Measurements from ENCODE around the gene BAG1.
A peak's percentile ranks its signal among the peaks of the same experiment; 100 is the strongest.

BAG1 gene

DNA sequence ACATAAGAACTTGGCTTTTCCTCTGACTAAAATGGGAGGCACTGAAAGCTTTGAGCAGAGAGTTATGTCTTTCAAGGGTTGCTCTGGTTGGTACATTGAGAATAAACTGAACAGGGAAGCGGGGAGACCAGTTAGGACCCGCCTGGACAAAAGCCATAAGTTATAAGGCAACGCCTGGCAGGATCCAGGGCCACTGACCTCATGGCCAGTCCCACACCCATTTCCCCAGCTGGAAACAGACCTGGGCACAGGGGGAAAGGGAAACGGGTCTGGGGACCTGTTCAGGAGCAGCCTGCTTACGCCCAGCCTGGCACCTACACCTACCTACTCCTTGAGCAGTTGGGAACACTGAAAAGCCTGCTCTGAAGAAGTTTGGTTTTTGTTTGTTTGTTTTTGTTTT is 23.2 kb downstream of the BAG1 start:
- no peak for DNase-seq

DNA sequence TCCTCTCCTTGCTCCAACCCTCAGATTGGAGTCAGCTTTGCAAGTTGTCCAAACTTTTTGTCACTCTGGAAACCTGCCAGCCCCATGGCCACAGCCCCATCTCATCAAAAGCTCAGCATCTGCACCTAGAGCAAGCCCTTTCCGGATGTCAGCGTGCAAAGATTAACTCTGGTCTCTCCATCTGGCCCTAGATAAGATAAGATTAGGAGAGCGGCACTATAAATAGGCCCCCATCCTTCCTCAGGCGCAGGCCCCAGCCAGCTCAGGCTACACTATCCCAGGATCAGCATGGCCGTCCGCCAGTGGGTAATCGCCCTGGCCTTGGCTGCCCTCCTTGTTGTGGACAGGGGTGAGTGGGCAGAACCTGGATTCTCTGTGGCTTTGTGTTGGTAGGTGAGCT is 24.6 kb downstream of the BAG1 start, which contains the start of gene SPINK4:
TSS of gene SPINK4 (plus strand) at position 247 of the 400 bp plus-strand sequence. CDS start at position 289, 42 bp downstream.
- DNase-seq: no peak

DNA sequence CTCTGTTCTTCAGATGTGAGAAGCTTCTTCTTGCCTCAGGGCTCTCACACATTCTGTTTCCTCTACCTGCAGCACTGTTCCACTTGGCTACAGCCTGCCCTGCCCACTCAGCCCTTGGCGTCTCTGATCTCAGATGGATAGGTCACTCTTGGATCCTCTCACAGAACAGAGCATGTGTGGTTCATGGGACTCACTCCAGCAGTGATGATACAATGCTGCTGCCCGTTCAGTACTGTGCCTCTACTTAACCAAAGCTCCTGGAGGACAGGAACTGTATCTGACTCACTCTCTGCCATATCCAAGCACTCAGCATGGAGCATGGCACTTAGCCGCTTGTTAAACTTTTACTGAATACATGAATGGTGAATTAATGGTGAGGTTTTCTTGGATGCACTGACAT is 27.9 kb downstream of the BAG1 start:
- no peak for DNase-seq

DNA sequence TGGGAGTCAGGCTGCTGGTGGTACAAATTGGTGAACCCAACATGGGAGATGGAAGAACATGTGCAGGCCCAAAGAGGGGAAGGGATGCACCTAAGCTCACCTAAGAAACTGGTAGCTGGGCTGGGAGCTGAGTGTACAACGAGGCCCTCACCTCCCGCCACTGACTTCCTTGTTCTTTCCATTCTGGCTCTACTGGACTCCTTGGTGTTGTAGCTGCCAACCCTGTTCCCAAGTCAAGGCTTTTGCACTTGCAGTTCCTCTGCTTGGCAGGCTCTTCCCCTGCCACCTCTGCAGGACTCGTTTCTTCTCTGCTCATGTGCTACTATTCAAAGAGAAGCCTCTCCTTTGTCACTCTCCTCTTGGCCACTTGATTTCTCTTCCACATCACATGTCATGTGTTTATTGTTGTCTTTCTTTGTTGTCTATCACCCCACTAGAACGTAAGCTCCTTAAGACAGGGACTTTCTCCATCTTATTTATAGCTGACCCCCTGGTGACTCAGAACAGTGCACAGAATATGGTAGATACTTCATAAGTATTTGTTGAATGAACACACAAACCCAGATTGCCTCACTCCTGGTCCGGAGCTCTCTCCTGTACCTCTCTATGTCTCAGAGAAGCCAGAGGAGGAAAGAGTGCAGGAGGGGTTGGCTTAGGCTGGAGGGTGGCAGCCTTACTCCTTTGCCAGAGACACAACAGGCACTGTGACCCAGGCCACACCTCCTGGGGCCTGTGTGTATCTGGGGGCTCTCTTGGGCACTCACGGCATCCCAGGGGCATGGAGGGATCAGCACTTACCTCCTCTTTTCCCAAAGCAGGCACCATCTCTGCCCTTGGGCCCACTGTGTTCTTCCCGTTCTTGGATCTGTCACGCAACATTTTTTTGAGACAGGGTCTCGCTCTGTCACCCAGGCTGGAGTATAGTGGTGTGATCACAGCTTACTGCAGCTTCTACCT is 29.7 kb downstream of the BAG1 start:
- DNase-seq: no peak

DNA sequence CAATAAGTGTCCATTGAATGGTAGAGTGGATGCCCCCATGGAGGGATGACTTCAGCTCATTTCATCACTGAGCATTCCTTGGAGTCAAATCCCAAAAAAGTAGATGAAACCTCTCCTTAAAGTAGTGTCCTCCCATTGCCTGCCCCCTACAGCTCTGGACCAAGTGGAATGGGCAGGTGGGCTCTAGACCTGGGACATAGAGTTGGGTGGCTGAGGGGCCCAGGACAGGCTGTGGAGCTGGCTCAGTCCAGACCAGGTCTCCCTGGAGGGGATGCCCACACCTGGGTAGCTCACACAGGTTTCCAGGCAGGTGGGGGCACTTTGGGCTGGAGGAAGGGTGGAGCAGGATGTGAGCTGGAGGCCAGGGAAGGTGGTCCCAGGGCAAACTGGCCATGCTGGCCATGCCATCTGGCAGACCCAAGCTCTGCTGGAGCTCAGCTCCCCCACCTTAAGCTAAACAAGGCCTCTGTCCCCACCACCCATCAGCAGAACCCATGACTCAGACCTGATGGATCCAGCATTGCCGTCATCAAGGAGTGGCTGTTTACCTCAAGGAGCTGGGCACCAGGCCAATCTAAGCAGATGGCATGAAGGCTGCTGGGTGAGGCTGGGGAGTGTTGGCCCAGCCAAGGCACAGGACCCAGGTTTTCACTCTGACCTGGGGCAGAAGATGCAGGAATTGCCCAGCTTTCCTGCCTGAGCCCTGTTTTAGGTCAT is 30.7 kb downstream of the BAG1 start:
- peak; percentile 2 to 21 for DNase-seq

DNA sequence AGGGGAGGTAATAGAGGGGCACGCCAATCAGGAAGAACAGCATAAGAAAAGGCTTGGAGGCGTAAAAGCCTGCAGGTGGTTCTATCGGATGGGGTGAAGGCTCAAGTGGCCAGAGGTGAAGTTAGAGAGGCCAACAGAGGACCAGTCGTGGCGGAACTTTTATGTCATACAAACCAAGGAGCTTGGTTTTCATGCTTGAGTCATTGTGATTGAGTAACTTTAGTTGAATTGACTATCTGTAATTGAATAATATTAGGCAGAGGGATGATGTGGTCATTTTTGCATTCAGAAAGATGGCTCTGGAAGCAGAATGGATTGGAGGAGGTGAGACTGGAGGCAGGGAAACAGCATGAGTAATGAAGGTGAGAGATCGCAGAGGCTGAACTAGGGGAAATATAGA is 31.7 kb downstream of the BAG1 start:
- no peak for DNase-seq

DNA sequence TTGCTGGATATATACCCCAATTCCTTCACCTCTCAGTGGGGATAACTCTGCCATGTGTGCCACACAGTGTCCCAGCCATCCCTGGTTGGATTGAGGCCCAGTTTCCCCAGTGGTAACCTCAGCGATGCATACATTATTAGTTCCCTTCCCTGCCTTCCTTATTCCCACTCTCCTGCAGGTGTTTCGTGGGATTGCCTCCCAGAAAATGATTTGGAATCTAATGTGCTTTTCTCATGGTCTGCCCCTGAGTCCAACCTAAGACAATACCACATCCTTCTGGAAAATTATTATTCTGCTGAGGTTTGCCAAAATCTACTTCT is 32.9 kb downstream of the BAG1 start:
- DNase-seq: no peak

DNA sequence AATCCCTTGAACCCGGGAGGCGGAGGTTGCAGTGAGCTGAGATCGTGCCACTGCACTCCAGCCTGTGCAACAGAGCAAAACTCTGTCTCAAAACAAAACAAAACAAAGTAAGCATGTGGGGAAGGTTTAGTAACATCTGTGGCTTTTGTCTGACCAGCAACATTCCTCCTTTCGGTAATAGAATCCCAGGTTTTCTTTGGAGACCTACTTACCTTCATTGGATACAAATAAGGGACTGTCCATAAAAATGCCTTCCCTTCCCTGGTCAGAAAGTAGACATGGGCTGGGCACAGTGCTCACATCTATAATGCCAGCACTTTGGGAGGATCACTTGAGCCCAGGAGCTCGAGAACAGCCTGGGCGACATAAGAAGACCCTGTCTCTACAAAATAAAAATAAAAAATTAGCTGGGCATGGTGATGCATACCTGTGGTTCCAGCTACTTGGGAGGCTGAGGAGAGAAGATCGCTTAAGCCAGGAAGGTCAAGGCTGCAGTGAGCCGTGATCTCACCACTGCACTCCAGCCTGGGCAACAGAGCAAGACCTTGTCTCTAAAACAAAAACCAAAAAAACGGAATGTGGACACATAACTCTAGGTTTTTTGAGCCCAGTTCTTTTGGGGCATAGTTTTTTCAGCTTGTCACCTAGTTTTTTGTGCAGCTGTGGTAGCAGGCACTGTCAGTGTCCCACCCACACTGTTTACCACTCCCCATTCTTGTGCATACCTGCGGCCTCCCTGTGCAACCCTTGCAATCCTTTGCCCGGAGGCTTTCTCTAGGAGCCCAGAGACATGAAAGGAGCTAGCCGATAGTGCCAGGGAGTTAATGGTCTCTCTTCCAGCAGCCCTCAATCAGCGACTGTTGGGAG is 33.5 kb downstream of the BAG1 start:
- DNase-seq: no peak

DNA sequence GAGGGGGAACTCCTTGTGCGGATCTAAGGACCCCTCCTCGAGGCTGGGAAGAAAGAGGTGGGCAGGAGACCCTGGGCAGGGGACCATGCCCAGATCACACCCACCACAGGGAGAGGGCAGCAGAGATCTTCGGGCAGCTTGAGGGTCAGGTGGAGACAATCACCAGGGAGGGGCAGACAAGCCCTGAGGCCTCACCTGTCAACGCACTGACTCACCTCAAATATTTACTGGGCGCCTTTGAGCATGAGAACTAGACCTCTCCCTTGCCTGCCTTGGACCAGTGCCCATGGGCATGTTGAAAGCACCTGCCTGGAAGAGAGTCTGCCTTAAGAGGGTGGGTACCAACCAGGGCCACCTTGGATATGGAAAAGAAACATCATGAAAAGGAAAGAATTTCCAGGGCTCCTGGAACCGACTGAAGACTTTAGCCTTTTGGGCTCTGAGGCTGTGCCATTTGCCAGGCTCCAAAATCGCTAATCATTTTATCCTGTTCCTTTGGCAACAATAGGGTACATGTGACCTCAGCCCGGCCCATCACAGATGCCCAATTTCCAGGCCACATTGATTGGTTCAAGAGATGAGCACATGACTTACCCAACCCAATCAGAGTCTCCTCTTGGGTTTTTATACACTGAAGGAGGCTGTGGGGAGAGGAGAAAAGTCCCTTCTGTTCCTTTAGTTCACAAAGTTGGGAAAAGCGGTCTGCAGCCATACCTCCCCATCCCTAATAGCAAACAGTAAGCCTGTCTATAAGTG is 35.0 kb downstream of the BAG1 start:
- no peak for DNase-seq

DNA sequence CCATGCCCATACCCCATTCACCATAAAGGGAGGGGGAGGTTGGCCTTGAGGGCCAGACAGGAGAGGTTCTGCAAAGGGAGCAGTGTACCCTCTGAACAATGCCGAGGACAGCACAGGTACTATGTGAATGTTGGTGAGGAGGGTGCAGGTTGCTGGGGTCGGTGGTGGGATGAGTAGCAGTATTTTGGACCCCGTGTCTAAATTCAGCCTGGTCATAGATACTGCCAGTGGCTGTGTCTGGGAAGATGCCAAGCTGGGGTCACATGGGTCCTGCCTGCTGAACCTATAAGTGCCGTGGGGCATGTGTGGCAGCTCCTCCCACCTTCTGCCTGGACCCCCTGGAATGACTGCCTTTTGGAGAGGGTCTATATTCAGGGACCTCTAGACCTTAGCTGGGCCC is 35.9 kb downstream of the BAG1 start:
- no peak for DNase-seq

DNA sequence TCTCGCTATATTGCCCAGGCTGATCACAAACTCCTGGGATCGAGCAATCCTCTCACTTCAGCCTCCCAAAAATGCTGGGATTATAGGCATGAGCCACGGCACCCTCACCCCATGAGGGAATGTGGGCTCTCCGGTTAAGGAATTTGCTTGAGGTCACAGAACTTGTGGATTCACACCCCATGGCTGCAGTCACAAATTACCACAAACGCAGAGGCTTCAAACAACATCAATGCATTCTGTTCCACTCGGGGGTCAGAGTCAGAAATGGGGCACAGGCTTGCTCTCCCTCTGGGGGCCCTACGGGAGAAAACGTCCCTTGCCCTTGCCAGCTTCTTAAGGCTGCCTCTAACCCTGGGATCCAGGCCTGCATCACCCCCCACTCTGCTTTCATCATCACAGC is 36.8 kb downstream of the BAG1 start:
- DNase-seq: no peak

DNA sequence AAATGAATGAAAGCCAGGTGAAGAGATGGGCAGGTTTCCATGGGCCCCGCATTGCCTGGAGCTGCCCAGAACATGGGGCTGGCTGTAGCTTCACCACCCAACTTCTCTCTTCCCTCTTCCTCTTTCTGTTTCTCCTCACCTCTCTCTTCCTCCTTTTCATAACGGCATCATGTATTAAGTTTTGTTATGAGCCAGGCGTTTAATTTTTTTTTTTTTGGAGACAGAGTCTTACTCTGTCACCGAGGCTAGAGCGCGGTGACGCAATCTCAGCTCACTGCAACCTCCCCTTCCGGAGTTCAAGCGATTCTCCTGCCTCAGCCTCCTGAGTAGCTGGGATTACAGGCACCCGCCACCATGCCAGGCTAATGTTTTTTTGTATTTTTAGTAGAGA is 37.5 kb downstream of the BAG1 start:
- DNase-seq: no peak

DNA sequence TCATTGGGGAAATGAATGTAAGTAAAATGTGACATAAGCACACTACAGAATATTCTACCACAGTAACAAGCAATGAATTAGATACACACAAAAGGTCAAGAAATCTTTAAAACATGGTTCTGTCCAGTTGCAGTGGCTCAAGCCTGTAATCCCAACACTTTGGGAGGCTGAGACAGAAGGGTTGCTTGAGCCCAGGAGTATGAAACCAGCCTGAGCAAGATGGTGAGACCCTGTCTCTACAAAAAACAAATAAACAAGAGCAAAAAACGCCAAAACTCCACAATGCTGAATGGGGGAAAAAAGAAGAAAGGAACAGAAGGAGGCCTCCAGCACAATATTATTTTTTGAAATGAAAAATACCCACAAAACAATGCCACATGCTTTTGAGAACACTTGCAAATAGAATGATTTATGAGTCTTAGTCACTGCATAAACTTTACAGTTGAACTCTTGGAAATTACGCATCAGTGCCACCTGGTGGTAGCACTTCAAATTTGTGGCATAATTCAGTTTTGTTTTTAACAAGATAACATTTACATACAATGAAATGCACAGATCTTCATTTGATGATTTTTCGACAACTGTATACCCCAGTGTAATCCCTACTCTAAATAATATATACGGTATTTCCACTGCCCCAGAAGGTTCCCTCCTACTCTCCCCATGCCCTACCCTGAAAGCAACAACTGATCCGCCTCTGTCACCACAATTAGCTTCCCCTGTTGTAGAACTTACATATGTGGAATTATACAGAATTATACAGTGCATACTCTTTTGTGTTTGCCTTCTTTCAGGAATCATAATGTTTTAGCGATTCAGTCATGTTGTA is 39.0 kb downstream of the BAG1 start:
- DNase-seq: peak in 1 of 2 experiments; percentile 20

DNA sequence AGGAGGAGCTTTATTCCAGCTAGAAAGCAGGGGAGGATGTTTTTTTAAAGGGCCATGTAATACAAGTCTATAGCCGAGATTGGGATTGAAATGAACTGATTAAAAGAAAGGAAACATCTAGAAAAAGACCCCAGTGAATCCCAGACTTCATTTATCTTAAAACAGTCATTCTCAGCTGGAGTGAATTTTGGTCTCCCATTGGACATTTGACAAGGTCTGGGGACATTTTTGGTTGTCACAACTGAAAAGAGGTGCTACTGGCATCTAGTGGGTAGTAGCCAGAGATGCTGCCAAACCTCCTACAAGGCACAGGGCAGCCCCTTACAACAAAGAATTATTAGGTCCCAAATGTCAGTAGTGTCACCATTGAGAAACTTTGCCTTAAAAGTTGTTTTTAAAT is 40.8 kb downstream of the BAG1 start:
- DNase-seq: no peak

DNA sequence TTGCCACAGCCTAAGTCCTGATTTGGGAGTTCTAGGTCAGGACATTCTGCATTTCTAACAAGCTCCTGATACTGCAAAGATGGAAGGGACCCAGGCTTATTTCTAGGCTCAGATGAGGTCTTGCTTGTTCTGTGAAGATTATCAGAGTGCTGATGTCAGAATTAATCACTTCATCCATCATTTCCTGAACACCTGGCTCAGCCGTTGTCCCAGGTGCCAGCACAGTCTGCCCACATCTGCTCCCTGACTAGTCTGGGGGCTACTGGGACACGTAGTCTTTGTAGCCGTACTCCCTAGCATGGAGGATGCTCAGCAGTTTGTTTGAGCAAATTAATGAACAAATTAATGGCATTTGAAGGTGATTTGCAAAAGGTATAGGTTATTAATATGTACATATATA is 42.5 kb downstream of the BAG1 start:
- no peak for DNase-seq

DNA sequence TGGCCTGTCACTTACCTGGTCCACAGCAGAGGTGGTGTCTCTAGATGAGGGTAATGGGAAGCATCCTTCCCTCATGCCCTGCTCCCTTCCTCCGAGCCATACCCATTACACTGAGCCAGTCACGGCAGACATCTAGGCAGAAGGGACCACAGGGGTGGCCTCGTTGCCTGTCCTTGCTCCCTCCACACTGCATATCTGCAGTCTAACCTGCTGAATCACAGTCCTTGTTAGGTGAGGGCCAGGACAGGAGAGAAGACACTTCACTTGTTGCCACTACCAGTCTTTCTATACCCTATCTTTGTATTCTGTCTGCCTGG is 43.0 kb downstream of the BAG1 start:
- no peak for DNase-seq

DNA sequence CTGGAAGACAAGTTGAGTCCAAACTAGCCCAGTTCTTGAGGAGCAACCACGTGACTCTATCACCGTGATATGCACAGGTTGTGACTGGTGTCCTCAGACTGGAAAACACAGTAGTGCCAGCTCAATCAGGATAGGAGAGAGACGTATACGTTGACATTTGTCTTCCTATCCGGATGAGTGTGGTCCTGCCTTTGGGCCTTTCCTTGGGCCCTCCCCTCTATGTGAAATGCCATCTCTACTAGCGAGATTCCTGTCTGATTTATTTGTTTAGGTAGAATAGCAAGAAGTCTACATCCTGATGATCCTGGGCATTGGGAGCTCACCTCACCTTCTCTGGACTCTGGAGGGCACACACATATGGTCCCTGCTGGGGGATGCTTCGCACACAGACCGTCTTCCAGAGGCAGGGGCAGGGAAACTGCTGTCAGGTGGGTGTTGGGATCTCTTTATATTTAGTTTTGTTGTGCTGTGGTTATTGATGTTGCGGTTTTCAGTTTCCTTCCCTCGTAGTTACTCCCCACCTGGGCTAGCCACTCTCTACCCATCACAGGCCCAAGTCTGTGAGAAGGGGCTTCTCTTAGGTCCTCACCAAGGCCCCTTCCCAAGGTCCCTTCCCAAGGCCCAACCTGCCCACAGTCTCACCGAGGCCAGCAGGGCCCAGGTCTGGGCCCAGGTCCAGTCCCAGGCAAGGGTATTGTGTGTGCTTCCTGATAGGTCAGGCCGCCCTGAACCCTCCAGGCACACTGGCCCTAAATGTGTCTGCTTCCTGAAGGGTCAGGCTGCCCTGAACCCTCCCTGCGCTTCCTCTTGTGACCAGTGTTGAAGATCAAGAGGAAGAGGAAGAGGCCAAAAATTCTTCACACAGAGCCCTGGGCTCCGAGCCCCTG is 43.6 kb downstream of the BAG1 start:
- no peak for DNase-seq

DNA sequence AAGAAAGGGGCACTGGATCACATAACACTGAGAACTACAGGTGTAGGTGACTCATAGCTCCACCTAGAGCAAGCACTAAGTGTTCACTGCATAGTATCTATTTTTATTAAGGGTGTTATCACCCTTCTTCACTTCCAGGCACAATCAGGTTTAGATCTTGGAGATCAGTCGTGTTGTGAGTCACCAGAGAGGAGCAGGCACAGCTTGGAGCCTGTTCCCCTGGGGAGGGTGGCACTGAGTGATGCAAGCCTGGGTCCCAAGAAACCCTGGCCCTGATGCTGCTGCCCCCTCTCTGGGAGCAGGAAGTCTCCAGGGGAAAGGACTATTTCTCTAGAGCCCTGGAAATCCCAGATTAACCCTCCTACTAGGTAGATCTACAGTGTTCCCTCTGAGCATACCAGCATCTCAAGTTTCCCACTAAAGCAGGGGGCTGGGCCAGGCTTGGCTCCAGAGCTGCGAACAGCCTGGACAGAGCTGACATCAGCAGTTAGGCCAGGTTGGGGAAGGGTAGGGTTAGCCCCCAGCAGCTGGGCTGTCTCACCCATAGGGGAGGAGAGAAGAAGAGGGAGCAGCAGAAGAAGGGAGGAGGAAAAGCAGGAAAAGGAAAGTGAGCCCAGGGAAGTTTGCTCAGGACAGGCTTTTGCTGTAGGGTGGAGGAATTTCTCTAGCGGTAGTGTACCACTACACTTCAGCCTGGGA is 52.7 kb downstream of the BAG1 start:
- no peak for DNase-seq

DNA sequence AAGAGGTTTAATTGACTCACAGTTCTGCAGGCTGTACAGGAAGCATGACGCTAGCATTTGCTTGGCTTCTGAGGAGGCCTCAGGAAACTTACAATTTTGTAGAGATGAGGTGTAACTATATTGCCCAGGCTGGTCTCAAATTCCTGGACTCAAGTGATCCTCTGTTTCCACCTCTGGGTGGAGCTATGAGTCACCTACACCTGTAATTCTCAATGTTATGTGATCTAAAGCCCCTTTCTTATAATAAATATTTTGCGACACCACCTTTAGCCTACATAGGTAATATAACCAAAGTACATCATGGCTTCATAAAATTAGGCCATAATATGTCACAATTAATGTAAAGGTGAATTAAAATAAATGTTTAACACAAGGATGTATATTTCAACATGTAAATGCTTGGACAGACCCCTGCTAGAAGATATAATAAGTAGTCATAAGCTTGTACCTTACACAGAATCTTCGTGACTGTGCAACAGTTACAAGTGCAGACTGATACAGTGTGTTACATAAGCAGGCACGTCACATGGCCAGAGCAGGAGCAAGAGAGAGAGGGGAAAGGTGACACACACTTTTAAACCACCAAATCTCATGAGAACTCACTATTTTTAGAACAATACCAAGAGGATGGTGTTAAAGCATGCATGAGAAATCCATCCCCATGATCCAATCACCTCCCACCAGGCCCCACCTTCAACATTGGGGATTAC is 54.3 kb downstream of the BAG1 start:
- DNase-seq: no peak
